Hepatocyte (in vitro differentiated cells): ENCODE results near the gene DCC.

Source experiments
- EZH2 ChIP-seq: fragments of 200-600 bp; sonication (generic); IDR thresholded peaks from 2 replicates; pipeline ENCODE4 v1.6.1; 2016; ENCODE audit warnings: antibody characterized with exemption, mild to moderate bottlenecking, borderline replicate concordance
- EZH2phosphoT487 ChIP-seq: fragments of 200-600 bp; sonication (generic); IDR thresholded peaks from one replicate; pipeline ENCODE4 v1.6.1; 2018; ENCODE audit warnings: antibody characterized with exemption, mild to moderate bottlenecking, low read depth, moderate library complexity; ENCODE audit not compliant: unreplicated experiment, severe bottlenecking
- TF ChIP-seq, protein P1 (sequence below): fragments of 200-600 bp; sonication (generic); IDR thresholded peaks from 2 replicates; pipeline ENCODE4 v1.5.1; 2016; ENCODE audit warnings: antibody characterized with exemption, mild to moderate bottlenecking; ENCODE audit not compliant: poor library complexity

- TF ChIP-seq, protein P1, sequence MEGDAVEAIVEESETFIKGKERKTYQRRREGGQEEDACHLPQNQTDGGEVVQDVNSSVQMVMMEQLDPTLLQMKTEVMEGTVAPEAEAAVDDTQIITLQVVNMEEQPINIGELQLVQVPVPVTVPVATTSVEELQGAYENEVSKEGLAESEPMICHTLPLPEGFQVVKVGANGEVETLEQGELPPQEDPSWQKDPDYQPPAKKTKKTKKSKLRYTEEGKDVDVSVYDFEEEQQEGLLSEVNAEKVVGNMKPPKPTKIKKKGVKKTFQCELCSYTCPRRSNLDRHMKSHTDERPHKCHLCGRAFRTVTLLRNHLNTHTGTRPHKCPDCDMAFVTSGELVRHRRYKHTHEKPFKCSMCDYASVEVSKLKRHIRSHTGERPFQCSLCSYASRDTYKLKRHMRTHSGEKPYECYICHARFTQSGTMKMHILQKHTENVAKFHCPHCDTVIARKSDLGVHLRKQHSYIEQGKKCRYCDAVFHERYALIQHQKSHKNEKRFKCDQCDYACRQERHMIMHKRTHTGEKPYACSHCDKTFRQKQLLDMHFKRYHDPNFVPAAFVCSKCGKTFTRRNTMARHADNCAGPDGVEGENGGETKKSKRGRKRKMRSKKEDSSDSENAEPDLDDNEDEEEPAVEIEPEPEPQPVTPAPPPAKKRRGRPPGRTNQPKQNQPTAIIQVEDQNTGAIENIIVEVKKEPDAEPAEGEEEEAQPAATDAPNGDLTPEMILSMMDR = no peak
- TF ChIP-seq EZH2phosphoT487 (no peak), EZH2 (no peak)
Observed at GRCh38 chr18:53319628-53320027, 979.6 kb downstream of the DCC start.
